Sigmoid colon (tissue), 7 donors: ENCODE results near the gene SGSM1. TPM values are rescaled to one million over a fixed set of nuclear protein-coding genes. Genes with fewer than 3 reads are reported as not detected.

Experiments used
- DNase-seq: peaks from one replicate; pipeline ENCODE4 v3.0.0-alpha.2; 2019
- H3K27ac ChIP-seq, 4 donors: fragments of 200-600 bp; sonication (generic); one replicate each; pipeline ENCODE4 v1.5.1; 2016 to 2019; ENCODE audit warnings: mild to moderate bottlenecking in 1 of 4
- H3K27me3 ChIP-seq, 3 donors: fragments of 200-600 bp; sonication (generic); one replicate each; pipeline ENCODE4 v1.5.1; 2019; ENCODE audit warnings: mild to moderate bottlenecking in 1 of 3
- H3K36me3 ChIP-seq, 4 donors: fragments of 200-600 bp; sonication (generic); one replicate each; pipeline ENCODE4 v1.5.1; 2016 to 2019
- H3K4me1 ChIP-seq, 4 donors: fragments of 200-600 bp; sonication (generic); one replicate each; pipeline ENCODE4 v1.5.1; 2017 to 2019
- H3K4me3 ChIP-seq, 4 donors: fragments of 200-600 bp; sonication (generic); one replicate each; pipeline ENCODE4 v1.5.1; 2017 to 2019; ENCODE audit warnings: mild to moderate bottlenecking in 2 of 4, moderate library complexity in 1 of 4
- H3K9me3 ChIP-seq, 4 donors: fragments of 200-600 bp in 3 of 4; sonication (generic) in 3 of 4; one replicate each; pipeline versions ENCODE4 v1.5.1 to v1.6.1; 2013 to 2019
- EP300 ChIP-seq, 4 donors: sonication (generic); formaldehyde crosslinking; IDR thresholded peaks; one replicate each; pipeline ENCODE4 v1.6.1; 2017; ENCODE audit warnings: antibody characterized with exemption in 4 of 4
- POLR2A ChIP-seq, 2 donors: fragments of 450-650 bp; IDR thresholded peaks; one replicate each; pipeline ENCODE4 v1.6.1; 2016; ENCODE audit warnings: antibody characterized with exemption in 2 of 2, mild to moderate bottlenecking in 2 of 2, moderate library complexity in 2 of 2
- POLR2AphosphoS5 ChIP-seq, 4 donors: sonication (generic); formaldehyde crosslinking; IDR thresholded peaks; one replicate each; pipeline ENCODE4 v1.6.1; 2017; ENCODE audit warnings: antibody characterized with exemption in 4 of 4
- WGBS, 2 donors: extraction: QIAGEN DNeasy Blood & Tissue Kit; methylation state at CpG; one replicate each; pipeline ENCODE4 v1.1.7; 2013; 5-methylcytosine and 5-hydroxymethylcytosine counted together
- intact Hi-C: fragments of 100-400 bp; cut with DNase I; formaldehyde crosslinking; loops from one replicate; pipeline ENCODE4 v1.15.1; 2023
- polyA plus RNA-seq, 3 donors: library from polyadenylated mRNA; stranded (reverse); fragments of 200-250 nt; gene quantifications; one replicate each; pipeline ENCODE4 v1.2.3, GENCODE V29; 2013
- total RNA-seq, 4 donors: library from RNA; depleted of rRNA; stranded (reverse); fragments of >200 nt; gene quantifications; one replicate each; pipeline ENCODE4 v1.1.0, GENCODE V29; 2016
- TF ChIP-seq, protein P1 (sequence below), 4 experiments: fragments of 450-650 bp in 3 of 4; fragments of 200-600 bp in 1 of 4; IDR thresholded peaks; one replicate each; pipeline ENCODE4 v1.5.1; 2016 to 2019; ENCODE audit warnings: antibody characterized with exemption in 4 of 4, mild to moderate bottlenecking in 3 of 4, moderate library complexity in 2 of 4
- donor health status: healthy with polysubstance abuse.
- donor health status: Bipolar disorder and iron deficiency.
- donor health status: healthy.

SGSM1 gene
- total and polyA plus RNA-seq, 7 donors = 0.46 to 3.6 (median 2.3) TPM

- WGBS, 2 donors = 90 to 94% methylated on average over 6 of the region's 6 CpGs
- H3K27me3 ChIP-seq = no peaks in the 10 kb centered on the region
- no peaks in the 10 kb centered on the region for H3K36me3 ChIP-seq
- TF ChIP-seq POLR2A (IDR thresholded peaks at IDR 0.05) = no peak
- TF ChIP-seq, protein P1, sequence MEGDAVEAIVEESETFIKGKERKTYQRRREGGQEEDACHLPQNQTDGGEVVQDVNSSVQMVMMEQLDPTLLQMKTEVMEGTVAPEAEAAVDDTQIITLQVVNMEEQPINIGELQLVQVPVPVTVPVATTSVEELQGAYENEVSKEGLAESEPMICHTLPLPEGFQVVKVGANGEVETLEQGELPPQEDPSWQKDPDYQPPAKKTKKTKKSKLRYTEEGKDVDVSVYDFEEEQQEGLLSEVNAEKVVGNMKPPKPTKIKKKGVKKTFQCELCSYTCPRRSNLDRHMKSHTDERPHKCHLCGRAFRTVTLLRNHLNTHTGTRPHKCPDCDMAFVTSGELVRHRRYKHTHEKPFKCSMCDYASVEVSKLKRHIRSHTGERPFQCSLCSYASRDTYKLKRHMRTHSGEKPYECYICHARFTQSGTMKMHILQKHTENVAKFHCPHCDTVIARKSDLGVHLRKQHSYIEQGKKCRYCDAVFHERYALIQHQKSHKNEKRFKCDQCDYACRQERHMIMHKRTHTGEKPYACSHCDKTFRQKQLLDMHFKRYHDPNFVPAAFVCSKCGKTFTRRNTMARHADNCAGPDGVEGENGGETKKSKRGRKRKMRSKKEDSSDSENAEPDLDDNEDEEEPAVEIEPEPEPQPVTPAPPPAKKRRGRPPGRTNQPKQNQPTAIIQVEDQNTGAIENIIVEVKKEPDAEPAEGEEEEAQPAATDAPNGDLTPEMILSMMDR (IDR thresholded peaks at IDR 0.05) = no peak
- TF ChIP-seq POLR2AphosphoS5 (IDR thresholded peaks at IDR 0.05) = no peak
- TF ChIP-seq EP300 (IDR thresholded peaks at IDR 0.05) = no peak
- H3K9me3 ChIP-seq = no peaks in the 10 kb centered on the region
- intact Hi-C loops = no loop called here
- H3K27ac ChIP-seq = no peak overlapping the region
- H3K4me1 ChIP-seq = no peaks in the 10 kb centered on the region
- DNase-seq = no peak
- H3K4me3 ChIP-seq = no peak overlapping the region
These were observed 14.6 kb upstream of the SGSM1 start for GRCh38 chr22:24791362-24791761.

DNA sequence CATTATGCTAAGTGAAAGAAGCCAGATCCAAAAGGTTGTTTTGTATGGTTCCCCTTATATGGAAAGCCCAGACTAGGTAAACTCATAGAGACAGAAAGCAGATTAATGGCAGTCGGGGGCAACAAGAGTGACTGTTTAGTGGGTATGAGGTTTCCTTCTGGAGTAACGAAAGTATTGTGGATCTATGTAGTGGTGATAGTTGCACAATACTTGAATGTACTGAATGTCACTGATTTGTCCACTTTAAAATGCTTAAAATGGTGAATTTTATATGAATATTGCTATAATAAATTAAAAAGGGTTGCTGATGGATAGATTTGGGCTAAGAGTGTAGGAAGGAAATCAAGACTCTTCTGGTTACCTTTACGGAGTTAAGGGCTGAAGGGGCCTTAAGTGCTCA lies 10.0 kb upstream of the SGSM1 start:
- H3K27me3 ChIP-seq = no peaks in the 10 kb centered on the region
- 82 to 88% methylated on average over 3 of the region's 3 CpGs for WGBS, 2 donors
- intact Hi-C loops = no loop called here
- TF ChIP-seq EP300 (IDR thresholded peaks at IDR 0.05) = no peak
- TF ChIP-seq POLR2AphosphoS5 (IDR thresholded peaks at IDR 0.05) = no peak
- TF ChIP-seq POLR2A (IDR thresholded peaks at IDR 0.05) = no peak
- no peak for DNase-seq
- H3K9me3 ChIP-seq = no peaks in the 10 kb centered on the region
- H3K27ac ChIP-seq = no peak overlapping the region
- no peaks in the 10 kb centered on the region for H3K36me3 ChIP-seq
- no peaks in the 10 kb centered on the region for H3K4me1 ChIP-seq
- H3K4me3 ChIP-seq = no peak overlapping the region

GRCh38 chr22:24796860-24797259 lies 9.2 kb upstream of the SGSM1 start:
- Histone ChIP-seq H3K9me3 (no peaks in the 10 kb centered on the region), H3K36me3 (no peaks in the 10 kb centered on the region), H3K4me3 (no peak overlapping the region), H3K4me1 (no peaks in the 10 kb centered on the region), H3K27me3 (no peaks in the 10 kb centered on the region), H3K27ac (no peak overlapping the region)
- TF ChIP-seq POLR2A (IDR thresholded peaks at IDR 0.05) (no peak), EP300 (IDR thresholded peaks at IDR 0.05) (no peak), POLR2AphosphoS5 (IDR thresholded peaks at IDR 0.05) (no peak)
- TF ChIP-seq, protein P1 (IDR thresholded peaks at IDR 0.05) = no peak
- intact Hi-C loops = no loop called here
- no peak for DNase-seq
- 71 to 79% methylated on average over 4 of the region's 4 CpGs for WGBS, 2 donors

- TF ChIP-seq POLR2A (IDR thresholded peaks at IDR 0.05) (no peak), EP300 (IDR thresholded peaks at IDR 0.05) (no peak)
- WGBS, 2 donors = 27 to 68% methylated on average over 6 of the region's 6 CpGs
- no peaks in the 10 kb centered on the region for H3K27me3 ChIP-seq
- H3K4me3 ChIP-seq = no peak overlapping the region
- H3K9me3 ChIP-seq = no peaks in the 10 kb centered on the region
- H3K4me1 ChIP-seq = peaks cover 0 to 13% (median 11%) of the 10 kb centered on the region in 4 donors
- DNase-seq = no peak
- H3K27ac ChIP-seq = no peak overlapping the region
- intact Hi-C loops = loop anchor here (5.0 kb wide), 1 partner anchor 35 kb away; no protein-coding TSS in a partner anchor
- no peaks in the 10 kb centered on the region for H3K36me3 ChIP-seq
These were observed 4.0 kb upstream of the SGSM1 start for GRCh38 chr22:24801901-24802465.

- intact Hi-C loops = loop anchor here (5.0 kb wide), 1 partner anchor 36 kb away; no protein-coding TSS in a partner anchor
- TF ChIP-seq EP300 (IDR thresholded peaks at IDR 0.05) = no peak
- TF ChIP-seq, protein P1 (IDR thresholded peaks at IDR 0.05) = peak in 3 of 4 experiments; percentile 74 to 93 (median 86)
- WGBS, 2 donors = 49 to 64% methylated on average over 3 of the region's 3 CpGs
- Histone ChIP-seq H3K27ac (no peak overlapping the region), H3K9me3 (no peaks in the 10 kb centered on the region), H3K4me3 (no peak overlapping the region), H3K36me3 (no peaks in the 10 kb centered on the region), H3K4me1 (peaks cover 0 to 20% (median 12%) of the 10 kb centered on the region in 4 donors), H3K27me3 (no peaks in the 10 kb centered on the region)
- DNase-seq = no peak
These were observed 2.9 kb upstream of the SGSM1 start for GRCh38 chr22:24803064-24803542.

GRCh38 chr22:24806663-24807001 lies 621 bp downstream of the SGSM1 start:
- TF ChIP-seq, protein P1 (IDR thresholded peaks at IDR 0.05) = no peak
- TF ChIP-seq POLR2A (IDR thresholded peaks at IDR 0.05) = no peak
- no peak for TF ChIP-seq POLR2AphosphoS5 (IDR thresholded peaks at IDR 0.05)
- TF ChIP-seq EP300 (IDR thresholded peaks at IDR 0.05) = no peak
- Histone ChIP-seq H3K27me3 (no peaks in the 10 kb centered on the region), H3K27ac (peak overlapping the region; percentile 77 to 79 (median 78)), H3K36me3 (no peaks in the 10 kb centered on the region), H3K4me1 (peaks cover 0 to 42% (median 25%) of the 10 kb centered on the region in 4 donors), H3K4me3 (peak overlapping the region; percentile 50 to 71 (median 63)), H3K9me3 (no peaks in the 10 kb centered on the region)
- DNase-seq = no peak
- intact Hi-C loops = no loop called here
- 15 to 44% methylated on average over 11 of the region's 11 CpGs for WGBS, 2 donors
